Neural cell (in vitro differentiated cells): ENCODE data around the gene URB2. TPM values are rescaled to one million over a fixed set of nuclear protein-coding genes. Genes with fewer than 3 reads are reported as not detected.

Source experiments
- H2AFZ ChIP-seq: fragments of 200-600, 300-800 bp; sonication (generic), shearing (Covaris generic); 2 replicates; pipeline ENCODE4 v1.6.0; 2014; ENCODE audit warnings: low read depth, mild to moderate bottlenecking, antibody characterized with exemption, low read length, moderate library complexity
- H3F3A ChIP-seq: fragments of 200-600 bp; shearing (Covaris generic); 2 replicates; pipeline ENCODE4 v1.6.1; 2016; ENCODE audit warnings: mild to moderate bottlenecking, moderate library complexity, mixed read lengths, antibody characterized with exemption, low read length; ENCODE audit not compliant: insufficient read depth, poor library complexity, severe bottlenecking
- H3K27ac ChIP-seq: fragments of 200-600, 300-800 bp; sonication (generic), shearing (Covaris generic); 2 replicates; pipeline ENCODE4 v1.5.1; 2014; ENCODE audit warnings: mild to moderate bottlenecking, low read length, moderate library complexity
- H3K27me3 ChIP-seq: fragments of 300-800, 200-600 bp; sonication (generic), shearing (Covaris generic); 2 replicates; pipeline ENCODE4 v1.6.0; 2014; ENCODE audit warnings: mild to moderate bottlenecking, low read depth, low read length, moderate library complexity; ENCODE audit not compliant: insufficient read depth
- H3K36me3 ChIP-seq: fragments of 300-800, 200-600 bp; sonication (generic), shearing (Covaris generic); 2 replicates; pipeline ENCODE4 v1.5.1; 2014; ENCODE audit warnings: mild to moderate bottlenecking, antibody characterized with exemption, low read length, moderate library complexity; ENCODE audit not compliant: insufficient read depth
- H3K4me2 ChIP-seq: fragments of 300-800, 200-600 bp; sonication (generic), shearing (Covaris generic); 2 replicates; pipeline ENCODE4 v1.6.0; 2014; ENCODE audit warnings: mild to moderate bottlenecking, low read length
- H3K4me3 ChIP-seq: fragments of 300-800, 200-600 bp; sonication (generic), shearing (Covaris generic); 2 replicates; pipeline ENCODE4 v1.5.1; 2014; ENCODE audit warnings: mild to moderate bottlenecking, low read length, moderate library complexity
- H3K79me2 ChIP-seq: fragments of 200-600 bp; shearing (Covaris generic); replicated peaks from 2 replicates; pipeline ENCODE4 v1.6.0; 2014; ENCODE audit warnings: mild to moderate bottlenecking, low read length, moderate library complexity; ENCODE audit not compliant: insufficient read depth
- H3K9ac ChIP-seq: fragments of 300-800, 200-600 bp; sonication (generic), shearing (Covaris generic); 2 replicates; pipeline ENCODE4 v1.6.1; 2016; ENCODE audit warnings: mild to moderate bottlenecking, low read length, mixed read lengths
- H3K9me2 ChIP-seq: fragments of 200-600 bp; shearing (Covaris generic); 2 replicates; pipeline ENCODE4 v1.6.1; 2016; ENCODE audit warnings: mild to moderate bottlenecking, low read length, mixed read lengths; ENCODE audit not compliant: insufficient read depth
- H3K9me3 ChIP-seq: fragments of 200-600, 300-800 bp; sonication (generic), shearing (Covaris generic); 2 replicates; pipeline ENCODE4 v1.6.1; 2016; ENCODE audit warnings: mild to moderate bottlenecking, mixed run types, low read length, moderate library complexity, mixed read lengths
- H4K20me1 ChIP-seq: fragments of 200-600 bp; shearing (Covaris generic); 2 replicates; pipeline ENCODE4 v1.6.1; 2016; ENCODE audit warnings: mild to moderate bottlenecking, mixed run types; ENCODE audit not compliant: insufficient read depth
- EP300 ChIP-seq: fragments of 450-650 bp; conservative IDR thresholded peaks from 2 replicates; pipeline ENCODE4 v1.6.1; 2014; ENCODE audit warnings: antibody characterized with exemption, mild to moderate bottlenecking, moderate library complexity; ENCODE audit not compliant: poor library complexity, severe bottlenecking
- EZH2 ChIP-seq: fragments of 200-600, 300-800 bp; shearing (Covaris generic), sonication (generic); IDR thresholded peaks from 2 replicates; pipeline ENCODE4 v1.6.1; 2014; ENCODE audit warnings: antibody characterized with exemption, low read length, borderline replicate concordance, mild to moderate bottlenecking; ENCODE audit not compliant: insufficient read depth, poor library complexity, severe bottlenecking
- MXI1 ChIP-seq: fragments of 450-650 bp; conservative IDR thresholded peaks from 2 replicates; pipeline ENCODE4 v1.6.1; 2014; ENCODE audit warnings: antibody characterized with exemption, mild to moderate bottlenecking; ENCODE audit not compliant: poor library complexity, severe bottlenecking
- POLR2AphosphoS5 ChIP-seq: IDR thresholded peaks from 2 replicates; pipeline ENCODE4 v1.6.1; 2012
- RAD21 ChIP-seq: fragments of 450-650 bp; conservative IDR thresholded peaks from 2 replicates; pipeline ENCODE4 v1.6.1; 2014; ENCODE audit warnings: antibody characterized with exemption, mild to moderate bottlenecking, moderate library complexity
- SMC3 ChIP-seq: fragments of 450-650 bp; conservative IDR thresholded peaks from 2 replicates; pipeline ENCODE4 v1.6.1; 2014; ENCODE audit warnings: antibody characterized with exemption, mild to moderate bottlenecking, moderate library complexity; ENCODE audit not compliant: poor library complexity
- TAF1 ChIP-seq: IDR thresholded peaks from 2 replicates; pipeline ENCODE4 v1.6.1; 2012; ENCODE audit warnings: low read depth
- polyA plus RNA-seq: library from polyadenylated mRNA; depleted of rRNA; stranded (reverse); fragments of >200 nt; gene quantifications from 2 replicates; pipeline ENCODE4 v1.2.3, GENCODE V29; 2014
- TF ChIP-seq, protein P1 (sequence below): fragments of 450-650 bp; IDR thresholded peaks from 2 replicates; pipeline ENCODE4 v1.5.1; 2014; ENCODE audit warnings: antibody characterized with exemption, mild to moderate bottlenecking, moderate library complexity; ENCODE audit not compliant: poor library complexity, severe bottlenecking
- TF ChIP-seq, protein P2 (sequence below): IDR thresholded peaks from 2 replicates; pipeline ENCODE4 v1.6.1; 2012; ENCODE audit warnings: borderline replicate concordance

Gene URB2
- polyA plus RNA-seq, 1 donor from 2014 or later: 5.7 TPM

DNA sequence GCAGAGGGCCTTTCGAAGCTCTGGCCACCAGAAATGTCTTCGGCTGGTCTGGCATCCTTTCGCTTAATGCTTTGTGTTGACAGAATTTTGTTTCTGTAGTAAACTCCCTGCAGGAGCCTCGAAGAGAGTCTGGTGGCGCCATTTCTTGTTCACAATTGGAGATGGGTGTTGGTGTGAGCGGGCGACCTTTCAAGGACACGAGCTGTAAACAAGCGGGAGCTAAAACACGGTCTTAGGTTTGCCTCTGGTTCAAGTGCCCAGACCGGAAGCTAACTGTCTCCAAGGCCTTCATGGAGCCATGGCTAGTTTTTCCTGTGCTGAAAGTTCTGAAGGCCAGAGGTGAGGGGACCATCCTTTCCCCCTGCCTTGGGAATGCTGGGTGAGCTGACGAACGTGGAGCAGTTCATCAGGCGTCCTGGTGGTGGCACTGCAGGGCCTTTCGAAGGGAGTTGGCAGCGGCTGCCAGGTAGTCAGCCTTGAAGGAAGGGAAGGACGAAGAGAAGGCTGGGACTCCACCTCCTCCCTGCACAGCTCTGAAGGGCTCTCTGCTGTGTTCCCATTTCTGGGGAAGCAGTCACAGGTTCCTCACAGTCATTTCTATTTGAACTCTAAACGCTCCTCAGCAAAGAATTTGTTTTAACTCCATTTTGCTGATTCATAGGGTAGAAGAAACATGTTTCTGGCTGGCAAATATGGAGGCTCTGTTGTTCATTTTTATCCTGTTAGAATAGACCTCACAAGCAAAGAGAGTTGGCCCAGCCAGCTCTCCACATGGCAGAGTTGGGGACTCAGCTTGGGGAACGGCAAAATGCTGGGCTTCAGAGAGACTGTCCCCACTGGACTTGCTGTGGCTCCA is 35.2 kb downstream of the URB2 start:
- TF ChIP-seq MXI1 (no peak), RAD21 (peak; percentile 97), EP300 (no peak), TAF1 (no peak), SMC3 (peak; percentile 98), POLR2AphosphoS5 (no peak), EZH2 (no peak)
- TF ChIP-seq, protein P1, sequence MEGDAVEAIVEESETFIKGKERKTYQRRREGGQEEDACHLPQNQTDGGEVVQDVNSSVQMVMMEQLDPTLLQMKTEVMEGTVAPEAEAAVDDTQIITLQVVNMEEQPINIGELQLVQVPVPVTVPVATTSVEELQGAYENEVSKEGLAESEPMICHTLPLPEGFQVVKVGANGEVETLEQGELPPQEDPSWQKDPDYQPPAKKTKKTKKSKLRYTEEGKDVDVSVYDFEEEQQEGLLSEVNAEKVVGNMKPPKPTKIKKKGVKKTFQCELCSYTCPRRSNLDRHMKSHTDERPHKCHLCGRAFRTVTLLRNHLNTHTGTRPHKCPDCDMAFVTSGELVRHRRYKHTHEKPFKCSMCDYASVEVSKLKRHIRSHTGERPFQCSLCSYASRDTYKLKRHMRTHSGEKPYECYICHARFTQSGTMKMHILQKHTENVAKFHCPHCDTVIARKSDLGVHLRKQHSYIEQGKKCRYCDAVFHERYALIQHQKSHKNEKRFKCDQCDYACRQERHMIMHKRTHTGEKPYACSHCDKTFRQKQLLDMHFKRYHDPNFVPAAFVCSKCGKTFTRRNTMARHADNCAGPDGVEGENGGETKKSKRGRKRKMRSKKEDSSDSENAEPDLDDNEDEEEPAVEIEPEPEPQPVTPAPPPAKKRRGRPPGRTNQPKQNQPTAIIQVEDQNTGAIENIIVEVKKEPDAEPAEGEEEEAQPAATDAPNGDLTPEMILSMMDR: peak; percentile 95
- TF ChIP-seq, protein P2, sequence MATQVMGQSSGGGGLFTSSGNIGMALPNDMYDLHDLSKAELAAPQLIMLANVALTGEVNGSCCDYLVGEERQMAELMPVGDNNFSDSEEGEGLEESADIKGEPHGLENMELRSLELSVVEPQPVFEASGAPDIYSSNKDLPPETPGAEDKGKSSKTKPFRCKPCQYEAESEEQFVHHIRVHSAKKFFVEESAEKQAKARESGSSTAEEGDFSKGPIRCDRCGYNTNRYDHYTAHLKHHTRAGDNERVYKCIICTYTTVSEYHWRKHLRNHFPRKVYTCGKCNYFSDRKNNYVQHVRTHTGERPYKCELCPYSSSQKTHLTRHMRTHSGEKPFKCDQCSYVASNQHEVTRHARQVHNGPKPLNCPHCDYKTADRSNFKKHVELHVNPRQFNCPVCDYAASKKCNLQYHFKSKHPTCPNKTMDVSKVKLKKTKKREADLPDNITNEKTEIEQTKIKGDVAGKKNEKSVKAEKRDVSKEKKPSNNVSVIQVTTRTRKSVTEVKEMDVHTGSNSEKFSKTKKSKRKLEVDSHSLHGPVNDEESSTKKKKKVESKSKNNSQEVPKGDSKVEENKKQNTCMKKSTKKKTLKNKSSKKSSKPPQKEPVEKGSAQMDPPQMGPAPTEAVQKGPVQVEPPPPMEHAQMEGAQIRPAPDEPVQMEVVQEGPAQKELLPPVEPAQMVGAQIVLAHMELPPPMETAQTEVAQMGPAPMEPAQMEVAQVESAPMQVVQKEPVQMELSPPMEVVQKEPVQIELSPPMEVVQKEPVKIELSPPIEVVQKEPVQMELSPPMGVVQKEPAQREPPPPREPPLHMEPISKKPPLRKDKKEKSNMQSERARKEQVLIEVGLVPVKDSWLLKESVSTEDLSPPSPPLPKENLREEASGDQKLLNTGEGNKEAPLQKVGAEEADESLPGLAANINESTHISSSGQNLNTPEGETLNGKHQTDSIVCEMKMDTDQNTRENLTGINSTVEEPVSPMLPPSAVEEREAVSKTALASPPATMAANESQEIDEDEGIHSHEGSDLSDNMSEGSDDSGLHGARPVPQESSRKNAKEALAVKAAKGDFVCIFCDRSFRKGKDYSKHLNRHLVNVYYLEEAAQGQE: no peak
- H3K9me3 ChIP-seq: no peaks in the 10 kb centered on the region
- no peaks in the 10 kb centered on the region for H3K36me3 ChIP-seq
- no peaks in the 10 kb centered on the region for H3K9me2 ChIP-seq
- H3K9ac ChIP-seq: no peak overlapping the region
- no peak overlapping the region for H3K4me2 ChIP-seq
- H3K27ac ChIP-seq: no peak overlapping the region
- H3K27me3 ChIP-seq: no peaks in the 10 kb centered on the region
- H2AFZ ChIP-seq: no peak overlapping the region
- no peaks in the 10 kb centered on the region for H3K79me2 ChIP-seq
- no peaks in the 10 kb centered on the region for H3F3A ChIP-seq
- no peaks in the 10 kb centered on the region for H4K20me1 ChIP-seq
- H3K4me3 ChIP-seq: no peak overlapping the region

DNA sequence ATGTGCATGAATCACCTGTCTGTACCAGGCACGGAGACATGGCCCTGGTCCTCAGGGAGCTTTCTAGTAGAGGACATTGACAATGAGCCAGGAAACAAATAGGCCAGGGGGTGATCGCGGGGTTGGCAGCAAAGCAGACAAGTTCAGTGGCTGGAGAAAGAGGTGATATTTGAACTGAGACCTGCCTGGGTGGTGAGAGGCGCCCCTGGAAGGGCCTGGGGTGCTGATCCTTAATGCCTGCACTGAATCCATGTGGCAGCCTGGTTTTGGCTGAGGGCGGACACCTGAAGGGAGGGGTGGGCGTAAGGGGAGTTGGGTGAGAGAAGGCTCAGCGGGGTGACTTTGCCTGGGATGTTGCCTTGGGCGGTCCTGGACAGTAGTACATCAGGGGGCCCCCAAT is 35.9 kb downstream of the URB2 start:
- TF ChIP-seq SMC3 (no peak), POLR2AphosphoS5 (no peak), EP300 (no peak), EZH2 (no peak), MXI1 (no peak), TAF1 (no peak)
- TF ChIP-seq, protein P2: no peak
- TF ChIP-seq, protein P1: no peak
- H3K27ac ChIP-seq: no peak overlapping the region
- no peak overlapping the region for H3K9ac ChIP-seq
- H3K27me3 ChIP-seq: no peaks in the 10 kb centered on the region
- no peaks in the 10 kb centered on the region for H3K36me3 ChIP-seq
- H3K9me3 ChIP-seq: no peaks in the 10 kb centered on the region
- no peak overlapping the region for H2AFZ ChIP-seq
- H3K4me3 ChIP-seq: no peak overlapping the region
- H3F3A ChIP-seq: no peaks in the 10 kb centered on the region
- no peaks in the 10 kb centered on the region for H4K20me1 ChIP-seq
- H3K79me2 ChIP-seq: no peaks in the 10 kb centered on the region
- no peak overlapping the region for H3K4me2 ChIP-seq
- H3K9me2 ChIP-seq: no peaks in the 10 kb centered on the region
